Peyer's patch (tissue), 4 donors: ENCODE results near the gene MSH2.

ENCODE experiments used
- POLR2A ChIP-seq, 2 donors: fragments of 450-650 bp; IDR thresholded peaks; one replicate each; pipeline ENCODE4 v1.5.1; 2017; ENCODE audit warnings: antibody characterized with exemption in 2 of 2, mild to moderate bottlenecking in 2 of 2, moderate library complexity in 2 of 2
- TF ChIP-seq, protein P1 (sequence below), 6 experiments: fragments of 450-650 bp in 4 of 6; fragments of 200-600 bp in 2 of 6; sonication (generic) in 1 of 6; IDR thresholded peaks; one replicate each; pipeline ENCODE4 v1.5.1; 2017 to 2019; ENCODE audit warnings: antibody characterized with exemption in 6 of 6, mild to moderate bottlenecking in 3 of 6, moderate library complexity in 1 of 6

DNA sequence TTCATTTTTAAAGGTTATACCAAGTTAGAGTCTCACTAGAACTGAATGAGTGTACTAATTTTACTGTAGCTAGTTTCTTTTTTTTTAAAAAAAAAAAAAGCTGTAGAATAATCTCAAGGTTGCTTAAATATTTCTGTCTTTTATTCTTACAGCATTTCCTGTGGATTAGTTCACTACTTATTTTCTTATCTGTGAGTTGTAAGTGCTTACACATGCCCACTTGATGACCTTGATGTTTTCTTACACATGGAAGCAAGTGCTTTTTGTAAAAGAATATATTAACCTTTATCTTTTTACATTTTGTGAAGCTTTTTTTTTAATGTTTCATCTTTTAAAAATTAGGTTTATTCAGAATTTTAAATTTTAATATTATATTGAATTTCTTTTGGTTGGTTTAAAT is 57.8 kb downstream of the MSH2 start:
- no peak for TF ChIP-seq POLR2A (IDR thresholded peaks at IDR 0.05)
- TF ChIP-seq, protein P1, sequence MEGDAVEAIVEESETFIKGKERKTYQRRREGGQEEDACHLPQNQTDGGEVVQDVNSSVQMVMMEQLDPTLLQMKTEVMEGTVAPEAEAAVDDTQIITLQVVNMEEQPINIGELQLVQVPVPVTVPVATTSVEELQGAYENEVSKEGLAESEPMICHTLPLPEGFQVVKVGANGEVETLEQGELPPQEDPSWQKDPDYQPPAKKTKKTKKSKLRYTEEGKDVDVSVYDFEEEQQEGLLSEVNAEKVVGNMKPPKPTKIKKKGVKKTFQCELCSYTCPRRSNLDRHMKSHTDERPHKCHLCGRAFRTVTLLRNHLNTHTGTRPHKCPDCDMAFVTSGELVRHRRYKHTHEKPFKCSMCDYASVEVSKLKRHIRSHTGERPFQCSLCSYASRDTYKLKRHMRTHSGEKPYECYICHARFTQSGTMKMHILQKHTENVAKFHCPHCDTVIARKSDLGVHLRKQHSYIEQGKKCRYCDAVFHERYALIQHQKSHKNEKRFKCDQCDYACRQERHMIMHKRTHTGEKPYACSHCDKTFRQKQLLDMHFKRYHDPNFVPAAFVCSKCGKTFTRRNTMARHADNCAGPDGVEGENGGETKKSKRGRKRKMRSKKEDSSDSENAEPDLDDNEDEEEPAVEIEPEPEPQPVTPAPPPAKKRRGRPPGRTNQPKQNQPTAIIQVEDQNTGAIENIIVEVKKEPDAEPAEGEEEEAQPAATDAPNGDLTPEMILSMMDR (IDR thresholded peaks at IDR 0.05), result no peak
